NCI-H146 treated with DMSO at 0.1 percent for 48 hours (cell line): ENCODE results near the gene LRRK1.

ENCODE experiments used
- DNase-seq: peaks from one replicate; lab custom pipeline; 2025; ENCODE audit not compliant: unreplicated experiment; lab: John Stamatoyannopoulos, UW

Gene LRRK1

DNA sequence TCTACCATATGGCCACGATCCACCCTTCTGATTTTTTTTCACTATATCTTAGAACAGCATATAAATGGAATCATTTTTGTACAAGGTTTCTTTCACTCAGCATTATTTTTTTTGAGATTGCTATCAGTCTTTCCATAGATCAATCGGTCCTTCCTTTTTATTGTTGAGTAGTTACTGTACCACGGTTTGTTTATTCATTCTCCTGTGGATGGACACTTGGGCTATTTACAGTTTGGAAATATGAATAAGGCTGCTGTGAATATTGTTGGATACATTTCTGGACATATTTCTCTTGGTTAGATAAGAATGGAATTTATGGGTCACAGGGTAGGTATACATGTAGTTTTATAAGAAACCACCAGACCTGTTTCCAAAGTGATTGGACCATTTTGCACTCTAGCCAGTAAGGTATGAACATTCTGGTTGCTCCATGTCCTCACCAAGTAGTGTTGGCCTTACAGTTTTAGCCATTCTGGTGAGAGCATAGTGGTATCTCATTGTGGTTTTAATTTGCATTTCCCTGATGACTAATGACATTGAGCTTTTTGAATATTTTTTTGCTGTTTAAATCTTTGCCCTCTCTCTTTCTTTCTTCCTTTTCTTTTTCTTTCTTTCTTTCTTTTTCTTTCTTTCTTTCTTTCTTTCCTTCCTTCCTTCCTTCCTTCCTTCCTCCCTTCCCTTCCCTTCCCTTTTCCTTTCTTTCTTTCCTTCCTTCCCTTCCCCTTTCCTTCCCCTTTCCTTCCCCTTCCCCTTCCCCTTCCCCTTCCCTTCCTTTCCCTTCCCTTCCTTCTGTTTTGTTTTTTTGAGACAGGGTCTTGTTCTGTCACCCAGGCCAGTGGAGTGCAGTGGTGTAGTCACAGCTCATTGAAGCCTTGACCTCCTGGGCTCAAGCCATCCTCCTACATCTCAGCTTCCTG is 49.2 kb downstream of the LRRK1 start:
- DNase-seq: no peak

DNA sequence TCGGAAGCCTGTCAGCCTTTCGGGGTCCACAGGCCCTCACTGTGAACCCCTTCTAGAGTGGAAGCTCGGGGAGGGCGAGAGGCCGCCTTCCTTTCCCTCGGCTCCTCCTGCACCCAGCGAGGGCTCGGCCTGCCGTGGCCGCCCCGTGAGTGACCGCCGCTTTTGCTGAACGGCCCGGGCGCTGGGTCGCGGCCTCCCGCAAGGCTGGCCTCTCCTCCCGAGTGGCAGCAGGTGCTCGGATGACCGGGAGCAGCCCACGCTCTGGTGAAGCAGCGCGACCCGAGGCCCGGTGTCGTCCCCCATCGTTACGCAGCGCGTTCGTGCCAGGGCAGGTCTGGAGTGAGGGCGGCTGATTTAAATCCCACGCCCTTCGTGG is 53.8 kb downstream of the LRRK1 start:
- no peak for DNase-seq

DNA sequence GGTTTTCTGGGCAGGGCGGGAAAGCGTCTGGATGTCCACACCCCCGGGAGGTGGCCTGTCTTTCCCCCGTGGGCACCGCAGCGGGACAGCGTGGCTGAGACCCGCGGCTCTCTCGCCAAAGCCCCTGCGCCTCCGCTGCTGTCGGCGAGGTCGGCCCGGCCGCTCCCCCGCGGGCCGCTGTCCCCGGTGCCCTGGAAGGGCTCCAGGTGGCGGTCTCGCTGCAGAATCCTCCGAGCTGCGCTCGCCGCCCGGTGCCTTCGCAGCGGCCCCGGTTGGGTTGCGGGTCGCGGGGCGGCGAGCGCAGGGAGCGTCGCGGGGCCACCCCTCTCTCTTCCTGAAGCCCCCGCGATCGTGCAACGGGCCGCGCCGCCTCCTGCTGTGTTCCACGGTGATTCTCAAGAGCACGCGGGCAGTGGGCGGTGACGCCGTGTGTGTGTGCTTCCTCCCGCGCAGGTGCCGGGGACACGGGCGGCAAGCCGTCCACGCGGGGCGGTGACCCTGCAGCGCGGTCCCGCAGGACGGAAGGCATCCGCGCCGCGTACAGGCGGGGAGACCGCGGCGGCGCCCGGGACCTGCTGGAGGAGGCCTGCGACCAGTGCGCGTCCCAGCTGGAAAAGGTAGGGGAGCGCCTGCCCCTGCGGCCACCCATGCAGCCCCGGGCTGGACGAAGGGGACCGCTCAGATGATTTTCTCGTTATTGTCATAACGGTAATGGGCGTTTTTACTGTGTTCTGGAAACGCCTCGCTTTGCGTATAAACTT is 54.4 kb downstream of the LRRK1 start:
- no peak for DNase-seq

DNA sequence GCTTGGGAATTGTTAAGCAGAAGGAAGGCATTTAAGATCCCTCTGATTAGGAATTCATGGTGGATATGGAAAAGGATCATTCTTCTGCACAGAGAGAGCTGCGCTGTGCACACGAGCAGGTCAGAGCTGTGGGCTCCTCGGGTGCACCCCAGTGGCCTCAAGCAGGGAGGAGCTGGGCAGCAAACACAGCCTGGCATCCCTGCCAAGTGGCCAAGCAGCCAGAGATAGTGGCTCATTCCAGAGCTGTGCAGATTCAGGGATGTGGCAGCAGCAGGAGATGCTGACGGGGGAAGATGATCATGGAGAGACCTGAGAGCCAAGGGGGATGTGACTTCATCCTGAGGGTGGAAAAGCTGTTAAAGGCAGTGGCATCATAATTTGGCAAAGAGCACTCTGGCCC is 55.9 kb downstream of the LRRK1 start:
- DNase-seq: no peak

DNA sequence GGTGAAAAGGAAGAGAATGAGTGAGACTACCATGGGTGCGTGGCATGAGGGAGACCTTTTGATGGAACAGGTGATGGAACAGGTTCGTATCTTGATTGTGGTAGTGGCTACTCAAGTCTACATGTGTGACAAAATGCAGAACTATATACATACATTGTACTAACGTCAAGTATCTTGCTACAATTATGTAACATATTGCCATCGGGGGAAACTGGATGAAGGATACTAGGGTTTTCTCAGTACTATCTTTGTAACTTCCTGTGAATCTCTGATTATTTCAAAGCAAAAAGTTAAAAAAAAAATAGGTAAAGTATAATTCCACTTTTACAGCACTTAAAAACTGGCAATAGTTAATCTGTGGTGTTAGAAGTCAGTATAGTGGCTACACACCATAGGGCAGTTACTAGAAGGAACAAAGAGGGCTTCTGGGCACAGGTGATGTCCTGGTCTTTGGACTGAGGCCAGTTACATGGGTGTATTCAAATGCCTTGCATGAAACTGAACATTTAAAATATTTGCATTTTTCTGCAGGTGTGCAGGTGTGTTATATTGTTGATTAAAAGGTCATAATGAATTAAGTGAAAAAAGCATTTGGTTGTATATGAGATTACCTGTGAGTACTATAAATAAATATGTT is 61.4 kb downstream of the LRRK1 start:
- DNase-seq: no peak

DNA sequence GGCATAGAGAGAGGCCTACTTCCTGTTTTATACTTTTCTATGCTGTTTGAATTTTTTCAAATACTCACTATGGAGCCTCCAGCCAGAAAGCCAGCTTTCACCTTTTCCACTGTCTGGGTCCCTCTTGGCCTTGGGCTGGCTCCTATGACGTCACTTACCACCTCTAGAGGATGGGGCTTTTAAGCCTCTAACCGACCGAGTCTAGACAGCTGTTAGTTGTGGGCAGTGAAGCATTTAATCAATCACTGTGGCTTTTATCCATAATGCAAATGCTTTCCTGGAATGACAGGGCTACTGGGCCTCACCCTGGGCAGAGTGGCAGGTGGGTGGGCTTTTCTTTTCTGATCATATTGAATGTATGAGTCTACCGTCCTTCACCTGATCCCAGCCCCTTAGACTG is 61.9 kb downstream of the LRRK1 start:
- no peak for DNase-seq

DNA sequence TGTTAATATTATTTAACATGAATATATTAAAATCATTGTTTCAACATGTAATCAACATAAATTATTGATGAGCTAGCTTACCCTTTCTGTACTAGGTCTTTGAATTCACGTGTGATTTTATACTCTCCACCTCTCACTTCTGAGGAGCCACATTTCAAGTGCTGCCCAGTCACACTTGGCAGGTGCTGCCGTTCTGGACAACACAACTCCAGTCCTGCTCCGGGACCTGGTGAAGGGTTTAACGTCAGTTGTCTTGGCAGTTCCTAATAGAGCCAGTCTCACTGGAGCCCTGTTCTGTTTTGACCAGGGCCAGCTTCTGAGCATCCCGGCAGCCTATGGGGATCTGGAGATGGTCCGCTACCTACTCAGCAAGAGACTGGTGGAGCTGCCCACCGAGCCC is 64.1 kb downstream of the LRRK1 start:
- no peak for DNase-seq

DNA sequence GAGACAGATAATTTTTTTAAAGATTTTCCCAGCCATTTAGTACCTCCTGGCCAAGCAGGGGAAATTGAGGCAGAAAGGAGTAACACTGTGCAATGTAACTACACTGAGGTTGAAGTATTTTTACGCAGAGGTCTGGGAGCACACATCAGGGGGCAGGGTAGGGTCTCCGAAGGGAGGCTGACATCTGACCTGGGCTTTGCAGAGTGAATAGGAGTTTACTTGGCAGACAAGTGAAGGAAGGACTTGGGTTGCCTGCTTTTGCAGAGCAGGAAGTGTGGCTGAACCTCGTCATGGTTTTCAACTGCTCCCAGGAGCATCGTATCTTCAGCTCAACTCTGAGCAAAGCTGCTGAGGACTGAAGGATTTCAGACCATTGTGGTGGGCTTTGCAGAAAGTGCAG is 66.2 kb downstream of the LRRK1 start:
- no peak for DNase-seq

DNA sequence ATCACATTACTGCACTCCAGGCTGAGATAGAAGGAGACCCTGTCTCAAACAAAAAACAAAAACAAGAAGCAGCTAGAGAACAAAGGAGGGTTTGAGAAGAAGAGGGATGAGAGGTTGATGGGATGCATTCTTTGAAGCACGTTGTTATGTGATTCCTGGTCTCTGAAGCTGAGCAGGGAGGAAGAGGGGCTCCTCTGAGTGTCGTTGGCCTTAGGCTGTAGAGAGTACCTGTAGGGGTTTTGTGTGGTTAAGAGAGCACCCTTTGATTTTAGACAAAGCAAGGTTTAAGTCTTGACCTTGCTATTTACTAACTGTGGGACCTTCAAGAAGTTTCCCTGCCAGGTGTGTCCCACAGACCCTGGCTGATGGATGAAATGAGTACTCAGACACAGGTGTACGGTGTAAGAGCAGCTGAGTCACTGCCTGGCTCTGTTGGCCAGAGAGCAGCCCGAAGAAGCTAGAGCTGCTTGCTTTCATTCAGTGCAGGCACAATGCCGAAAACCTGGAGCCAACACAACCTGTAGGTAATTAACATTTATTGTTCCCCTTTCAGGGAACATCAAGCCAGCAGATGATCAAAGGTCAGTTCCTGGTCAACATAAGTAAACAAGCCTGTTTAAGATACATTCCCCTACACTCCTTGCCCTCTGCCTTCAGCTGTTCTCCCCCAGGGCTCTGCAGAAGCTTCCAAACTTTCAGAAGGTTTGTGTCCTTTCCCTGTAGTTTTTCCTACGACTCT is 67.2 kb downstream of the LRRK1 start:
- no peak for DNase-seq

DNA sequence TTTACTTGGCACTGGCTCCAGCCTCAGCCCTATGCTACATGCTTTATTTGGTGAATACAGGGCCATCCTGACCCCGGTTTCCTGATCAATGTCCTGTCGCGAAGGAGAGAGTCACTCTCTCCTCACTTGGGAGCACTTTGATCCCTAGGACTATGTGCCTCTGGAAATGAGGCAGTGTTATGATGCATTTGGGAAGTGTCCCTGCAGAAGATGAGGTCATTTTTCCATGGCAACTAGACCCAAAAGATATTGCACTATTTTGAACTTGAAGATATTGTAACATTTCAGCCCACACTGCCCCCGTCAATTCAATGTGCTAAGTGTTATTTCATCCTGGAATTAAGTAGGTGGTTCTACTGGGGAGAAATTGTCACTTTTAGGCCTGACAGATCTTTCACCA is 68.0 kb downstream of the LRRK1 start:
- no peak for DNase-seq

DNA sequence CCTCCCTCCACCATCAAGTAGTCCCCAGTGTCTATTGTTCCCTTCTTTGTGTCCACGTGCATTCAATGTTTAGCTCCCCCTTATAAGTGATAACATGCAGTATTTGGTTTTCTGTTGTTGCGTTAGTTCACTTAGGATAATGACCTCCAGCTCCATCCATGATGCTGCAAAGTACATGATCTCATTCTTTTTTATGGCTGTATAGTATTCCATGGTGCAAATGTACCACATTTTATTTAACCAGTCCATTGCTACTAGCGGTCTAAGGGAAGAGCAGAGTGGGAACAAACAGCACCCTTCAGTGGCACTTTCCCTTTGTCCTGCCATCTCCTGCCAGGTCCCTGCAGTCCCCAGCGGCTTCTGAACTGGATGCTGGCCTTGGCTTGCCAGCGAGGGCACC is 69.1 kb downstream of the LRRK1 start:
- DNase-seq: no peak

DNA sequence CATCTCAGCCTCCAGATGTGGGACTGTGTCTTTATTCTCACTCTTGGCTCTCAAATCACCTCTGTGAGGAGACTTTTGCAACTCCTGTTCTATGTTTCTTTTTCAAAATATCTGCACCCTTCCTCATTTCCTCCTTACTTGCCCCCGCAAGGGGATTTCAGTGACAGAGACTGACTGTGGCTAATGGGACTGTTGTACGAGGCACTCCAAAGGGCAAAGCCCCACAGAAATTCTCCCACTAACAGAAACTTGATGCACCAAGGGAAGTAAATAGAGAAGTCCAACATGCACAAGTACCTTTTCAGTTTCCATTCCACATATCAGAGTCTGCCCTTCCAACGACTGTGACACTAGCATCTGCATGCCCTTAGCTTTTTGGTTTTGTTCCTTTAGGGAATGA is 69.7 kb downstream of the LRRK1 start:
- no peak for DNase-seq

DNA sequence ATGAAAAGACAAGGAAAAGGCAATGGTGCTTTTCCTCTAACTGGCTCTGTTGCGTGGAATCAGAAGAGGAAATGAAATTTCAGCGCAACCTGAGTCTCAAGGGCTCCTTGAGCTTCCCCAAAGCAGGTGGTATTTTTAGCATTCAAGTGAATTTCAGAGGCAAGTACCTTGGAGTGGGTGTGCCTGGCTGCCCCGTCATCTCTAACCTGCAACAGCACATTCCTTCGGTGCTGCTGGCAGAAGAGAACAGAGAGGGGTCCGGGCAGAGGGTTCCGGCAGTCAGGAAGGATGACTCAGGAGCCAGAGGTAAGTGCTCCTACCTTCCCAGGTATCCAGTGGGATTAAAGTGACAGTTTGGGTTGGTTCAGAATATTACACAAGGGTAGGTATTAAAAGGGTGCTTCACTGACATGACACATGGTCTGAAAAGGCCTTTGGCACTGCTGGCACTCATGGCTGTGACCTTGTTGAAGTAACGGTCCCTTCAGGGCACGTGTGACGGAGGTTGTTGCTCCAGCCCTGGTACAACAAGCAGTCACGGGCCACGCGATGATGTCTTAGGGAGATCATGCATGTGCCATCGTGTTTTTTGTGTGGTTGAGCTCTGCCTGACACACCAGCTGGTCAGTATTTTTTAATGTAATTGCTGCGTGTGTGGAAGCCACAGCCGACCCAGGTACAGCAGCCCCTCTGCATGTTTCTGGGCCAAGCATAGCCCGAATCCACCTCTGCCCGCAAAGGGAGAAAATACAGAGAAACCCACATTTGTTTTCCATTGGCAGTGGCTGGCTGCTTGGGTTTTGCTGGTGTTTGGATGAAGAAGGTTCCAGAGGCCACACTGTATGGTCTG is 75.7 kb downstream of the LRRK1 start:
- no peak for DNase-seq

DNA sequence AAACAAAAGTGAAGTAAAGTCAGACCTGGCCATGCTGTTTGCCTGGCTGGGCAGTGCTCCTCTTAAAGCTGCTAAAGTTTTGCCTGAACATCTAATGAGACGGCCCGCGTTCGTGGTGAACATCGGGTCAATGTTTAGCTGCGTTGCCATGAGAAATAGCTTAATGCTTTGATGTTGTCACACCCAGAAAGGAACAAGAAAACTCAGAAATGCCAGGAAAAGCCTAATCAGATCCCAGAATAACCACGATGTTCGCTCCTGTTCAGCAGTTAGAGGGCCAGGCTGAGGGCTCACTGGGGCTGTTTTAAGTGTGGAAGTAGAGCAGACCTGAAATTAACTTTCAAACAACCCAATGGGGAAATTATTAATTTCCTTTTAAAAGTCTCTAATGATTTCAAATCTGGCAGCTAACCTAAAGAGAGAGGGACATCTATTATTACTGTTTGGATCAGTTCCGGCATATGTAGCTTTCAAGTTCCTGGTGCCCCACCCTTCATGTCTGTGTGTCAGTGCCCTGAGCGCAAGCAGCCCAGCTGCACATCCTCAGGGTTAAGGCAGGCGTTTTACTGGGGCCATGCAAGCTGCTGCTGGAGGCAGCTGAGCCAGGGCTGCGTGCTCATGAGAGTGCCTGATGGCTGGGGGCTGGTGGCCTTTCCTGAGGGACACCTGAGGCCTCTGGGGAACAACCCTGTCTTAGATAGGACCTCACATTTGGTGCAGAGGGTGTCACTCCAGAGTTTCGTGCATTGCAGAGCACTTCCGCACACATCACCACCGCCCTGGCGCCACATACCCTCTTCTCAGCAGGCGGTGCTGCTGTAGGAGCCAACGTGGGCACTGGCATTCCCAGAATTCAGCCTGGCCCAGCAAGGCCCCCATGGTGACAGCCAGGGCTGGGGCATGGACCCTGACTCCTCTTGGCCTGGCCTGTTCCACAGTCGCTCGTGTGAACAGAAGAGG is 76.6 kb downstream of the LRRK1 start:
- DNase-seq: no peak

DNA sequence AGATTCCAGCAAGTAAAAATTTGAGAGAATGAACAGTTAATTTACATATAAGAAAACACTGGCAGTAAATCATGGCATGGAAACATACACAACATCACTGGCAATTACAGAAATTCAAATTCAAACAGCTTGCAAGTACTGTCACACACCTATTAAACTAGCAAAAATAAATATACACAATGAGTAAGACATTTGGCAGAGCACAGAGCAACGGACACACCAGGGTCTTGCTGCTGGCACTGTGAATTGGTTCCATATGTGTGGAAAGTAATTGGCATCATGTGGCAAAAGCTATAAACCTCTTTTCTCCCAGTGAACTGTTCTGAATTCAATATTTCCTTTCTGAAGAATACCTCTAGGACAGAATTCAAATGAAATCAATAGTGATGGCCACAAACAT is 78.3 kb downstream of the LRRK1 start:
- no peak for DNase-seq

DNA sequence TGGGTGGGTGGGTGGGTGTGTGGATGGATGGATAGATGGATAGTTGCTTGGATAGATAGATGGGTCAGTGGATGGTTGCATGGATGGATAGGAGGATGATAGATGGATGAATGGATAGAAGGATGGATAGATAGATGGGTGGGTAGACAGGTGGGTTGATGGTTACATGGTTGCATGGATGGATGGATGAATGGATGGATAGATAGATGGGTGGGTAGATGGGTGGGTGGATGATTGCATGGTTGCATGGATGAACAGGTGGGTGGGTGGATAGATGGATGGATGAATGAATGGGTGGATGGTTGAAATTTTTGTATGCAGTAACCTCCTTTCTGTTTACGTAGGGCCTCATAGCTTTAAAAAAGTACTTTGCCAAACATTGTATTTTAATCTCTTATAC is 79.5 kb downstream of the LRRK1 start:
- DNase-seq: no peak

DNA sequence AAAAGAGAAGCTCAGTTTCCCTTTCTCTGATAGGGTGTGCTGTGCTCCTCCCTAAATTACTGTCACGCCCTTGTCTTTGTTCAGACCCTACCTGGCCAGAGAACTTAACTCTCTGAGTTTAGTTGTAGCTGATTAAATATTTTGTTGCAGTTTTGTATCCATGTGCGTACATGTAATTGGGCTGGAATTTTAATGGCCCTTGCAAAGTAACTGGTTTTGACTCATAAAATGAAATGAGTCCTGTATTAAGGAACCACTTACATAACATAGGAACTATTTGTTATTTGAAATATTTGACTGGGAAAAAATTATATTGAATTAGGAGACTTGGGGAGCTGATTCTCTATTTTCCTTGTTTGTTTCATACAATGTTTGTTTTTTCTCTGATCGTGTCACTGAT is 80.2 kb downstream of the LRRK1 start:
- DNase-seq: no peak

DNA sequence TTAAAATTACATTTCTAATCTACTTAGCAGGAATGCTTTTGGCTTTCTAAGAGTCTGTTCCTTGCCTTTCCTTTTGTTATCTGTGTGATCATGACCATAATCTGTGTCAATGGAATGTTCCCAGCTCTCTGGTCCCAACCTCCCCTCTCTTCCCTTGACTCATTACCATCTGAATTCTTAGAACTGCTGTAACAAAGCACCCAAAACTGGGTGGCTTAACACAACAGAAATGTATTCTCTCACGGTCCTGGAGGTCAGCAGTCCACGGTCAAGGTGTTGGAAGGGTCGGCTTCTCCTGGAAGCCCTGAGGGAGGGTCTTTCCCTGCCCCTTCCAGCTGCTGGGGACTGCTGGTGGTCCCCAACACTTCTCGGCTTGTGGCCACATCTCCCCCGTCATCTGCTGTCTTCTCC is 81.1 kb downstream of the LRRK1 start:
- no peak for DNase-seq

DNA sequence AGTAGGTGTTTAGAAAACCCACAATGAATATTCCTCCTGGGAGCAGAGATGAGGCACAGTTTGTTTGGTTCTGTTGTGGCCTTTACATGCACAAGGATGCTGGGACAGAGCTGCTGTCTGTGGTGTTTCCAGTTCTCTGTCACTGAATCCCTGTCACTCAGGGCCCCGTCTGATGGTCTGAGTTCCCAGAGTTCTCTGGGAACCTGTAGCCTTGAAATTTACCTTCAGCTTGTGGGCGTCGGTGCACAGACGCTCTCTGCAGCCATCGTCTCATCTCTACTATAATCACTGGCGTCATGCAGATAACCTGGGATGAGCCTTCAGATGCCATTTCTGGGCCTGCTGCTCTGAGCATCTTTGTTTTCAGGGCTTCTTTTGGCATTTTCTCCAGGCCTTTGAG is 81.9 kb downstream of the LRRK1 start:
- DNase-seq: no peak
